DND-41 (cell line): Measurements from ENCODE around the gene OR2J1.

Source experiments
- CTCF ChIP-seq: IDR thresholded peaks from 2 replicates; pipeline ENCODE4 v1.5.1; 2012; ENCODE audit warnings: borderline replicate concordance, low read length, moderate library complexity, mild to moderate bottlenecking; ENCODE audit not compliant: poor library complexity, severe bottlenecking; ENCODE audit errors: extremely low read depth
- EZH2 ChIP-seq: IDR thresholded peaks from 3 replicates; pipeline ENCODE4 v1.6.1; 2012; ENCODE audit warnings: borderline replicate concordance, low read depth, mild to moderate bottlenecking, moderate library complexity, low read length, inconsistent platforms; ENCODE audit not compliant: severe bottlenecking

- TF ChIP-seq CTCF: no peak
- no peak for TF ChIP-seq EZH2
Observed at GRCh38 chr6:29141606-29142005, 42.3 kb downstream of the OR2J1 start.
